Stimulated activated CD8-positive, alpha-beta memory T cell treated with anti-CD3 and anti-CD28 coated beads, Interleukin-7, amount 100 ng/mL, for 4 hours (primary cell): ENCODE data around the gene BRF1.
"Not testable (repeated sequence)": the region's sequence is repeated elsewhere in the genome, so short reads cannot be mapped to it uniquely, and the experiment has no call there.

ENCODE experiments used
- DNase-seq, 2 donors: peaks; one replicate each; pipeline ENCODE4 v3.0.0-alpha.2; 2020; ENCODE audit warnings: low read depth in 2 of 2

BRF1 gene

GRCh38 chr14:105300542-105301102 is at the start of gene BRF1:
Gene BRF1 (minus strand): TSS chr14:105301001. CDS start chr14:105300629, 372 bp downstream.
- peak; percentile 92 to 98 for DNase-seq

GRCh38 chr14:105349992-105350391 is 49.2 kb upstream of the BRF1 start:
- DNase-seq: no peak

GRCh38 chr14:105348945-105349699 is 48.3 kb upstream of the BRF1 start:
- no peak for DNase-seq

GRCh38 chr14:105348169-105348944 is 47.6 kb upstream of the BRF1 start:
- DNase-seq: no peak

GRCh38 chr14:105347587-105347968 is 46.8 kb upstream of the BRF1 start:
- no peak for DNase-seq

- DNase-seq: no peak
Measured at GRCh38 chr14:105346876-105347586, 46.2 kb upstream of the BRF1 start.

- DNase-seq: no peak
Measured at GRCh38 chr14:105346200-105346533, 45.4 kb upstream of the BRF1 start.

- no peak for DNase-seq
Measured at GRCh38 chr14:105343194-105343593, 42.4 kb upstream of the BRF1 start.

- DNase-seq: no peak
Measured at GRCh38 chr14:105340821-105341733, 40.3 kb upstream of the BRF1 start.

GRCh38 chr14:105337966-105338741 is 37.4 kb upstream of the BRF1 start:
- no peak for DNase-seq

- no peak for DNase-seq
Measured at GRCh38 chr14:105337433-105337832, 36.6 kb upstream of the BRF1 start.

GRCh38 chr14:105336477-105337287 is 35.9 kb upstream of the BRF1 start:
- DNase-seq: no peak

GRCh38 chr14:105335735-105336476 is 35.1 kb upstream of the BRF1 start:
- no peak for DNase-seq

- not testable (repeated sequence) for DNase-seq
Measured at GRCh38 chr14:105335231-105335542, 34.4 kb upstream of the BRF1 start.

- DNase-seq: no peak
Measured at GRCh38 chr14:105334383-105335230, 33.8 kb upstream of the BRF1 start.

- no peak for DNase-seq
Measured at GRCh38 chr14:105333613-105334364, 33.0 kb upstream of the BRF1 start.

GRCh38 chr14:105333020-105333490 is 32.3 kb upstream of the BRF1 start:
- DNase-seq: no peak
